NB4 (cell line): ENCODE measurements around the gene ATXN1.

Experiments
- DNase-seq: peaks from one replicate; pipeline ENCODE4 v3.0.0; 2010; ENCODE audit warnings: low read depth
- H3K4me3 ChIP-seq: one replicate; pipeline ENCODE4 v1.5.1; 2011; ENCODE audit warnings: mild to moderate bottlenecking, low read depth, low read length, moderate library complexity
- MYC ChIP-seq: IDR thresholded peaks from 2 replicates; pipeline ENCODE4 v1.6.1; 2011; ENCODE audit warnings: low read depth, low read length
- POLR2A ChIP-seq: IDR thresholded peaks from 2 replicates; pipeline ENCODE4 v1.6.1; 2011; ENCODE audit warnings: mild to moderate bottlenecking; ENCODE audit not compliant: insufficient read length; ENCODE audit errors: extremely low read depth
- TF ChIP-seq, protein P1 (sequence below): IDR thresholded peaks from 2 replicates; pipeline ENCODE4 v1.6.1; 2011; ENCODE audit warnings: low read depth, low read length
- TF ChIP-seq, protein P2 (sequence below): IDR thresholded peaks from one replicate; pipeline ENCODE4 v1.5.1; 2012; ENCODE audit warnings: low read depth, low read length

ATXN1 gene

GRCh38 chr6:16372029-16372776 lies 389.1 kb downstream of the ATXN1 start:
- DNase-seq, result no peak
- TF ChIP-seq MYC, result no peak
- TF ChIP-seq POLR2A, result no peak
- TF ChIP-seq, protein P1, sequence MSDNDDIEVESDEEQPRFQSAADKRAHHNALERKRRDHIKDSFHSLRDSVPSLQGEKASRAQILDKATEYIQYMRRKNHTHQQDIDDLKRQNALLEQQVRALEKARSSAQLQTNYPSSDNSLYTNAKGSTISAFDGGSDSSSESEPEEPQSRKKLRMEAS, result no peak
- TF ChIP-seq, protein P2, sequence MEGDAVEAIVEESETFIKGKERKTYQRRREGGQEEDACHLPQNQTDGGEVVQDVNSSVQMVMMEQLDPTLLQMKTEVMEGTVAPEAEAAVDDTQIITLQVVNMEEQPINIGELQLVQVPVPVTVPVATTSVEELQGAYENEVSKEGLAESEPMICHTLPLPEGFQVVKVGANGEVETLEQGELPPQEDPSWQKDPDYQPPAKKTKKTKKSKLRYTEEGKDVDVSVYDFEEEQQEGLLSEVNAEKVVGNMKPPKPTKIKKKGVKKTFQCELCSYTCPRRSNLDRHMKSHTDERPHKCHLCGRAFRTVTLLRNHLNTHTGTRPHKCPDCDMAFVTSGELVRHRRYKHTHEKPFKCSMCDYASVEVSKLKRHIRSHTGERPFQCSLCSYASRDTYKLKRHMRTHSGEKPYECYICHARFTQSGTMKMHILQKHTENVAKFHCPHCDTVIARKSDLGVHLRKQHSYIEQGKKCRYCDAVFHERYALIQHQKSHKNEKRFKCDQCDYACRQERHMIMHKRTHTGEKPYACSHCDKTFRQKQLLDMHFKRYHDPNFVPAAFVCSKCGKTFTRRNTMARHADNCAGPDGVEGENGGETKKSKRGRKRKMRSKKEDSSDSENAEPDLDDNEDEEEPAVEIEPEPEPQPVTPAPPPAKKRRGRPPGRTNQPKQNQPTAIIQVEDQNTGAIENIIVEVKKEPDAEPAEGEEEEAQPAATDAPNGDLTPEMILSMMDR, result no peak
- H3K4me3 ChIP-seq, result no peak overlapping the region

DNA sequence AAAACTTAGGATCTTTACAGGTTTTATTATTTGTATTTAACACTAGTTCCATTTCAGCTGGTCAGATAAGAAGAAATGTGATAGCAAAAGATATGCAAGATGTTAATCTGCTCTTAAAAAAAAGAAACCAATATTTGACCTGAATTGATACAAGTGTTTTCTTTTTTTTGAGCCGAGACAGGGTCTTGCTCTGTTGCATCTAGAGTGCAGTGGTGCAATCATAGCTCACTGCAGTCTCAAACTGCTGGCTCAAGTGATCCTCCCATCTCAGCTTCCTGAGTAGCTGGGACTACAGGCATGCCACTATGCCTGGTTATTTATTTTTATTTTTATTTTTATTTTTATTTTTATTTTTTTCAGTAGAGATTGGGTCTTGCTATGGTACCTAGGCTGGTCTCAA lies 389.9 kb downstream of the ATXN1 start:
- H3K4me3 ChIP-seq, result no peak overlapping the region
- DNase-seq, result no peak
- TF ChIP-seq, protein P1, result no peak
- TF ChIP-seq POLR2A (no peak), MYC (no peak)
- TF ChIP-seq, protein P2, result no peak

DNA sequence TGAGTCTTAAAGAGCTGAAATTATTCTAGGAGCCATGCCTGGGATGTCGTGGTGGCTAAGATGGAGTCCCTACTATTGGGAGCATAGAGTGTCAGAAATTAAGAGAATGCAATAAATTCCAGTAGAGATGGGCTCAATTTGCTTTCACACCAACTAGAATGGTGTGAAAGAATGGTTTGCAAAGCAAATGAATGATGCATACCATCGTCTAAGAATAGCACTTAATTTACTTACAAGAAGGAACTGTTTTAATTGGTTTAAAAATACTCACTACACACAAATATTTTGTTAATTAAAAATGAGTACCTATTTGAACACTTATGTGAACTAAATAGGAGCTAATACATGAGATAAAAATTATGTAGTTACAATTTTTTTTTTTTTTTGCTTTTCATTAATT lies 390.3 kb downstream of the ATXN1 start:
- no peak for DNase-seq
- H3K4me3 ChIP-seq, result no peak overlapping the region
- TF ChIP-seq, protein P2, result no peak
- TF ChIP-seq POLR2A (no peak), MYC (no peak)
- TF ChIP-seq, protein P1, result no peak

DNA sequence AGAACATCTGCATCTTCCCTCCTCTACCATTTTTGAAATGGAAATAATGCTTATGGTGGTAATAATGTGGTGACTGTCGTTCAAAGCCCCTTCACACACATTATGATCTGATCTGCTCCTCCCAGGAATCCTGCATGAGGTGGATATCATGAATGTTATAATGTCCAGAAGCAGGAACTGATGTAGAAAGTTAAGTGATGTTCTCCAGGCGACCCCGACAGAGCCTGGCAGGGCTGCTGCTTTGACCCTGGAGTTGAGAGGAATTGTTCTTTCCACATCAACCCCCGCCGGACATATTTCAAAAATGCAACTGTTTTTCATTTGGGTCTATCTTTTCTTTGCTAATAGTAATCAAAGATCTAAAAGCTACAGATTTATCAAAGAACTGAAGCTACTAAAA lies 391.3 kb downstream of the ATXN1 start:
- DNase-seq, result no peak
- TF ChIP-seq, protein P2, result no peak
- TF ChIP-seq POLR2A, result no peak
- no peak for TF ChIP-seq MYC
- H3K4me3 ChIP-seq, result no peak overlapping the region

DNA sequence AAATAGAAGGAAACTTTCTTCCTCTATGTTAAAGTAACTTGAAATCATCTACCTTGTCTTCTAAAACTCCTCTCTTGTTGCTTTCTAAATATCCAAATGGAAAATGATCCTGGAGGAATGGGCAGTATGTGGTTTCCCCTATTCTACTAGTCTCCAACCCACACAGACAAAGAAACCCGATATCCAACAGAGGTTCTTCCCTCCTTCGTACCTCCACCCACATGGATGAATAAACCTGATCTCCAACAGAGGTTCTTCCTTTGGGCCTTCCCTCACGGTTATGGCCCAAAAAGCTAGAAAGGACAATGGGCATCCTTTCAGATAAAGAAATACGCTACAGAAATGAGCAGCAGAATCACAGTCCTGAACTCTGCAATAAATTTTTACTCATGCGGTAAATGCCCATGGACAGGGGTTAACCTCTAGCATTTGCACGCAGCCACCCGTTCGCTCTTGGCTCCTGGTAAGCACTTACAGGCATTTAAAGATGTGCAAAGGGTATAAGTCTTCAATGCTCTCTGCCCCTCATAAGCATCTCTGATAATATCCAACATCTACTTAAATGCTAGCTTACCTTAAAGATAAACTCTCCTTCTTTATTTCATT lies 392.0 kb downstream of the ATXN1 start:
- TF ChIP-seq, protein P2, result no peak
- TF ChIP-seq POLR2A (no peak), MYC (no peak)
- TF ChIP-seq, protein P1, result no peak
- no peak overlapping the region for H3K4me3 ChIP-seq
- DNase-seq, result no peak
